GM21423 (cell line): Measurements from ENCODE around the gene ENO3.
"Not testable (repeated sequence)": the region's sequence is repeated elsewhere in the genome, so short reads cannot be mapped to it uniquely, and the experiment has no call there.

Source experiments
- ATAC-seq: cut with Tn5 transposase; IDR thresholded peaks from one replicate; pipeline ENCODE4 v1.9.1; 2021; ENCODE audit warnings: mild to moderate bottlenecking, moderate library complexity; ENCODE audit not compliant: unreplicated experiment

Gene ENO3

GRCh38 chr17:4950746-4951204 is at the start of gene ENO3:
TSS of gene ENO3 (plus strand) at chr17:4951119. CDS start at chr17:4951830, 711 bp downstream.
- ATAC-seq = no peak

GRCh38 chr17:4901648-4902344 is 49.1 kb upstream of the ENO3 start:
- no peak for ATAC-seq

DNA sequence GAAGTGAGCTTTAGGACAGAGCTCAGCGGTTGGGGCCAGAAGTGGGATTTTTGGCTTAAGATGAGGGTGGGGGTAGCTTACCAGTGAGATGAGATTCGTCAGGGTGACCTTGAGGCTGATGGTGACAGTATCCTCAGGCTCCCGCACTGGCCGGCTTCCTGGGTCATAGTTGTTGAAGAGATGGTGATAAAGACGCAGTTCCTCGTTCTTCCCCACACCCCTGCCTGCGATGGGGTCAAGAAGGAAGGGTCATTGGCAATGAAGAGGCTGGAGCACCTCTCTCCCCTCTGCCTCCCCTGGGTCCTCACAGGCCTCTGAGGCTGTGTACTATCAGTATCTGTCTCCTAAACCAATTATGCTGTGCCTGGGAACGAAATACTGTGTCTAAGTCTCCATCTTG is 48.4 kb upstream of the ENO3 start:
- no peak for ATAC-seq

DNA sequence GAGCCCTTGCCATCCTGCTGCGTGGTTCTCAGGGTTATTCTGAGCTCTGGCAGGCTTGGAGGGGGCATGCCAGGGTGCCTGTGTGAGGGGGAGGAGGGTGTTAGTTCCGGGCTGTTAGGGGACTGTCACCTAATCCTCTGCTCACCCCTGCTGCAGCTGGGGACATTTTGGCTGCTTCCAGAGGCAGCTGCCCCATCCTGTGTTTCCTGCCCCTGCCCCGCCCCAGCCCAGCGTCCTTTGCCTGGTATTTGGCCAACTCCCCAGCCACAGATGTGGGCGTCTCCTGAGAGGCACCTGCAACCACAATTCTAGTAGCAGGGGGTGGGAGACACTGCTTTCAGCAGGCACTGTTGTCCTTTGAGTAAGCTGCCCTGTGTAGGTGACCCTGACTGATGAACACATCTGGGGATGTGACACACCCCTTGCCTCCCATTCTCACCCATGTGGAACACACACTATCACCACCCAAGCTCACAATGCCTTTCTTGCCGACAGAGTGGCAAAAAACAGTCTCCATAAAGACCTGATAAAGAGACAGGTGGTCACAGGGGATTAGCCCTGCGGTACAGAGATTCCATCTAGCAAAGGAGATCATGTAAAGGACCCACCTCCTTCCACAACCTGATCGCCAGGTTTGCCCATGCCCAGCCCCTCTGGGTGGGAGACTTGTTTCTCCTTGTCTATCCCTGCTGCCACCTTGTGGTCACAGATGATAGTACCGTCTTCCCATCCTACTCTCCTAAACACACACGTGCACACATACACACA is 47.7 kb upstream of the ENO3 start, which contains the start of gene CHRNE:
TSS of gene CHRNE (minus strand) at position 48 of the 768 bp plus-strand sequence. CDS start at position 13, 35 bp downstream.
- no peak for ATAC-seq

GRCh38 chr17:4906642-4907041 is 44.3 kb upstream of the ENO3 start:
- ATAC-seq = not testable (repeated sequence)

- ATAC-seq = no peak
Observed at GRCh38 chr17:4908301-4908700, 42.6 kb upstream of the ENO3 start.

- ATAC-seq = peak; percentile 65
Observed at GRCh38 chr17:4908711-4909496, 42.0 kb upstream of the ENO3 start.

GRCh38 chr17:4913994-4914393 is 36.9 kb upstream of the ENO3 start:
- ATAC-seq = no peak

GRCh38 chr17:4914551-4914950 is 36.4 kb upstream of the ENO3 start:
- not testable (repeated sequence) for ATAC-seq

DNA sequence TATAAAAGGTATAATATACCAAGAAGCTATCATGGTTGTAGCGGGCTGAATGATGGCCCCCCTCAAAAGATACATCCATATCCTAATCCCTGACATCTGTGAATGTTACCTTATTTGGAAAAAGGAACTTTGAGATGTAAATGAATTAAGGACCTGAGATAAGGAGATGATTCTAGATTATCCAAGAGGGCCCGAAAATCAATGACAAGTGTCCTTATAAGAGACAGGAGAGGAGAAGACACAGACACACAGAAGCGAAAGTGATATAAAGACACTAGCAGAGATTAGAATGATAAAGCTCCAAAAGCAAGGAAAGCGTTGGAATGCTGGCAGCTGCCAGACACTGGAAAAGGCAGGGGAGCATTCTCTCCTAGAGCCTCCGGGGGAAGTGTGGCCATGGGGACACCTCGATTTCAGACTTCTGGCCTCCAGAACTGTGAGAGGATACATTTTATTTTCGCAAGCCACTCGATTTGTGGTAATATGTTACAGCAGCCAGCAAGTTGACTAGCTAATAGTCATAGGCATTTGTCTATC is 31.3 kb upstream of the ENO3 start:
- ATAC-seq = no peak

DNA sequence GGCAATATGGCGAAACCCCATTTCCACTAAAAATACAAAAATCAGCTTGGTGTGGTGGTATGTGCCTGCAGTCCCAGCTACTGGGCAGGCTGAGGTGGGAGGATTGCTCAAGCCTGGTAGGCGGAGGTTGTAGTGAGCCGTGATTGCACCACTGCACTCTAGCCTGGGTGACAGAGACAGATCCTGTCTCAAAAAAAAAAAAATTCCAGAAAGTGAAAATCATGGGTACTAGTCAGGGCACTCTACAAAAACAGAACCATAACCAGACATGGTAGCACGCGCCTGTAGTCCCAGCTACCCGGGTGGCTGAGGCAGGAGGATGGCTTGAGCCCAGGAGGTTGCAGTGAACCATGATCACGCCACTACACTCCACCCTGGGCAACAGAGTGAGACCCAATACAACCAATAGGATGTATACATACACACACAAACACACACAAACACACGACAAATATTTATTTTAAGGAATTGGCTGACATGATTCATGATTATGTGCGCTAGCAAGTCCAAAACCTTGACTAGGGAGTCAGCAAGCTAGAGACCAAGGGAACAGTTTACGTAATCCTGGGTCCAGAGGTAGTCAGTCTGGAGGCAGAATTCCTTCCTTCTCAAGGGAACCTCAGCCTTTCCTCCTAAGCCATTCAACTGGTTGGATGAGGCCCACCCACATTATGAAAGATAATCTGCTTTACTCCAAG is 30.4 kb upstream of the ENO3 start:
- no peak for ATAC-seq

DNA sequence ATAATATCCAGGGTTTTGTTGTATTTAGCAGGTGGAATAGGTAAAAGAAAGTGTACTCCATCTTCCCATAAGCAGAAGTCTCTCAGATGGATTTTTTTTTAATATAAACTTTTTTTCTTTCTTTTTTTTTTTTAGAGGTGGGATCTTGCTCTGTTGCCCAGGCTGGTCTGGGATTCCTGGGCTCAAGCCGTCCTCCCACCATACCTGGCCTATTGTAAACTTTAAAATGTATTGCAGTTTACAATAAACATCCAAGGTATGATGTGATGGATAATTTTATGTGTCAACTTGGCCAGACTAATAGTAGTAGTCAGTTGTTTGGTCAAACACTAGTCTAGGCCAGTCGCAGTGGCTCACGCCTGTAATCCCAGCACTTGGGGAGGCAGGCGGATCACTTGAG is 29.6 kb upstream of the ENO3 start:
- ATAC-seq = no peak

DNA sequence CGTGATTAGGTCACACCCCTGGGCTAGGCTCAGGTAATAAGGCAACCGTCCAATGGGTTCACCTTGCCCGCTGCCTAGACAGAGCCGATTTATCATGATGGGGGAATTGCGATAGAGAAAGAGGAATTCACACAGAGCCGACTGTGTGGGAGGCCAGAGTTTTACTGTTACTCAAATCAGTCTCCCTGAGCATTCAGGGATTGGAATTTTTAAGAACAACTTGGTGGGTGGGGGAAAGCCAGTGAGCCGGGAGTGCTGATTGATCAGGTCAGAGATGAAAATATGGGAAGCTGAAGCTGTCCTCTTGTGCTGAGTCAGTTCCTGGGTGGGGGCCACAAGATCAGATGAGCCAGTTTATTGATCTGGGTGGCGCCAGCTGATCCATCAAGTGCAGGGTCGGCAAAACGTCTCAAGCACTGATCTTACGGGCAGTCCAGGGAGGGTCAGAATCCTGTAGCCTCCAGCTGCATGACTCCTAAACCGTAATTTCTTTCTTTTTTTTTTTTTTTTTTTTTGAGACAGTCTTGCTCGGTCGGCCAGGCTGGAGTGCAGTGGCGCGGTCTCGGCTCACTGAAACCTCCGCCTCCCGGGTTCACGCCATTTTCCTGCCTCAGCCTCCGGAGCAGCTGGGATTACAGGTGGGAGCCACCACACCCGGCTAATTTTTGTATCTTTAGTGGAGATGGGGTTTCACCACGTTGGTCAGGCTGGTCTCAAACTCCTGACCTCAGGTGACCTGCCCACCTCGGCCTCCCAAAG is 24.2 kb upstream of the ENO3 start:
- ATAC-seq = not testable (repeated sequence)

DNA sequence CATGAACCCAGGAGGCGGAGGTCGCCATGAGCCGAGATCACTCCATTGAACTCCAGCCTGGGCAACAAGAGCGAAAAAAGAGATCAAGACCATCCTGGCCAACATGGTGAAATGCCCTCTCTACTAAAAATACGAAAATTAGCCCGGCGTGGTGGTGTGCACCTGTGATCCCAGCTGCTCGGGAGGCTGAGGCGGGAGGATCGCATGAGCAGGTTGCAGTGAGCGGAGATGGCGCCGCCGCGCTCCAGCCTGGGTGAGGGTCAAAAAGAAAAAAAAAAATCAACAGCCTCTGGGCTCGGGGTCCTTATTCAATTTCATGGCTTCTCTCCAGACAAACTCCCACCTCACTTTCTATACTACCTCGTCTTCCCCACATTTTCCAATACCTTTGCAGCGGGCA is 22.0 kb upstream of the ENO3 start:
- no peak for ATAC-seq

GRCh38 chr17:4931963-4932362 is 19.0 kb upstream of the ENO3 start, which contains the start of gene GP1BA:
TSS of gene GP1BA (plus strand) at chr17:4932277. CDS start at chr17:4932605, 328 bp downstream.
- ATAC-seq = no peak

DNA sequence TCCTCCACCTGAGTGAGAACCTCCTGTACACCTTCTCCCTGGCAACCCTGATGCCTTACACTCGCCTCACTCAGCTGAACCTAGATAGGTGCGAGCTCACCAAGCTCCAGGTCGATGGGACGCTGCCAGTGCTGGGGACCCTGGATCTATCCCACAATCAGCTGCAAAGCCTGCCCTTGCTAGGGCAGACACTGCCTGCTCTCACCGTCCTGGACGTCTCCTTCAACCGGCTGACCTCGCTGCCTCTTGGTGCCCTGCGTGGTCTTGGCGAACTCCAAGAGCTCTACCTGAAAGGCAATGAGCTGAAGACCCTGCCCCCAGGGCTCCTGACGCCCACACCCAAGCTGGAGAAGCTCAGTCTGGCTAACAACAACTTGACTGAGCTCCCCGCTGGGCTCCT is 18.2 kb upstream of the ENO3 start:
- no peak for ATAC-seq

- no peak for ATAC-seq
Observed at GRCh38 chr17:4933646-4934045, 17.3 kb upstream of the ENO3 start.

DNA sequence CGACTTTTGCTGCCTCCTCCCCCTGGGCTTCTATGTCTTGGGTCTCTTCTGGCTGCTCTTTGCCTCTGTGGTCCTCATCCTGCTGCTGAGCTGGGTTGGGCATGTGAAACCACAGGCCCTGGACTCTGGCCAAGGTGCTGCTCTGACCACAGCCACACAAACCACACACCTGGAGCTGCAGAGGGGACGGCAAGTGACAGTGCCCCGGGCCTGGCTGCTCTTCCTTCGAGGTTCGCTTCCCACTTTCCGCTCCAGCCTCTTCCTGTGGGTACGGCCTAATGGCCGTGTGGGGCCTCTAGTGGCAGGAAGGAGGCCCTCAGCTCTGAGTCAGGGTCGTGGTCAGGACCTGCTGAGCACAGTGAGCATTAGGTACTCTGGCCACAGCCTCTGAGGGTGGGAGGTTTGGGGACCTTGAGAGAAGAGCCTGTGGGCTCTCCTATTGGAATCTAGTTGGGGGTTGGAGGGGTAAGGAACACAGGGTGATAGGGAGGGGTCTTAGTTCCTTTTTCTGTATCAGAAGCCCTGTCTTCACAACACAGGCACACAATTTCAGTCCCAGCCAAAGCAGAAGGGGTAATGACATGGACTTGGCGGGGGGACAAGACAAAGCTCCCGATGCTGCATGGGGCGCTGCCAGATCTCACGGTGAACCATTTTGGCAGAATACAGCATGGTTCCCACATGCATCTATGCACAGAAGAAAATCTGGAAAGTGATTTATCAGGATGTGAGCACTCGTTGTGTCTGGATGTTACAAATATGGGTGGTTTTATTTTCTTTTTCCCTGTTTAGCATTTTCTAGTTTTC is 16.5 kb upstream of the ENO3 start:
- no peak for ATAC-seq

GRCh38 chr17:4935650-4936049 is 15.3 kb upstream of the ENO3 start:
- ATAC-seq = no peak
